GM12892 (cell line): ENCODE data around the gene STRN4.
"Not testable (repeated sequence)": the region's sequence is repeated elsewhere in the genome, so short reads cannot be mapped to it uniquely, and the experiment has no call there.

Source experiments
- DNase-seq: peaks from one replicate; pipeline ENCODE4 v3.0.0; 2011; ENCODE audit not compliant: insufficient read length
- FAIRE-seq: peaks from 2 replicates; lab custom pipeline; 2011; peaks lifted over from hg19 to GRCh38; lab: Jason Lieb, UNC
- POLR2A ChIP-seq: IDR thresholded peaks from 2 replicates; pipeline ENCODE4 v1.6.1; 2011; ENCODE audit warnings: low read depth, low read length, control low read depth
- POLR2AphosphoS5 ChIP-seq: IDR thresholded peaks from 2 replicates; pipeline ENCODE4 v1.6.1; 2011; ENCODE audit warnings: low read depth, low read length, control low read depth
- TAF1 ChIP-seq: IDR thresholded peaks from 2 replicates; pipeline ENCODE4 v1.6.1; 2011; ENCODE audit warnings: low read depth, mild to moderate bottlenecking, control low read depth, low read length, borderline replicate concordance

STRN4 gene

GRCh38 chr19:46719629-46720502, 26.4 kb downstream of the STRN4 start:
- DNase-seq (no peak), FAIRE-seq (no peak)
- TF ChIP-seq POLR2A (no peak), TAF1 (no peak), POLR2AphosphoS5 (no peak)

GRCh38 chr19:46718934-46719622, 27.2 kb downstream of the STRN4 start:
- DNase-seq (peak; percentile 74), FAIRE-seq (peak; percentile 96)
- no peak for TF ChIP-seq TAF1

GRCh38 chr19:46718157-46718933, 27.9 kb downstream of the STRN4 start:
- peak; percentile 60 for TF ChIP-seq POLR2A
- TF ChIP-seq TAF1 = peak; percentile 43; the same call in 1 of the 2 replicates
- peak; percentile 39; the same call in 1 of the 2 replicates for TF ChIP-seq POLR2AphosphoS5
- peak; percentile 71 for DNase-seq
- peak; percentile 97 for FAIRE-seq

- FAIRE-seq = no peak
- no peak for DNase-seq
- TF ChIP-seq POLR2A (no peak), POLR2AphosphoS5 (no peak; the same call in none of the 2 replicates), TAF1 (no peak)
Observed at GRCh38 chr19:46717716-46718143, 28.5 kb downstream of the STRN4 start.

- peak; percentile 92 for DNase-seq
- peak; percentile 92 for FAIRE-seq
- TF ChIP-seq POLR2A (0 out of 2 replicates have a peak, but pooled peaks have one; percentile 55), POLR2AphosphoS5 (peak; percentile 37), TAF1 (no peak)
Observed at GRCh38 chr19:46717034-46717715, 29.1 kb downstream of the STRN4 start, which contains the start of gene PRKD2. Gene PRKD2 (minus strand): TSS chr19:46717114. CDS start chr19:46716370, 744 bp downstream.

GRCh38 chr19:46716672-46717033, 29.6 kb downstream of the STRN4 start:
- DNase-seq (no peak), FAIRE-seq (no peak)
- no peak for TF ChIP-seq TAF1
- no peak for TF ChIP-seq POLR2A
- TF ChIP-seq POLR2AphosphoS5 = no peak

- no peak for DNase-seq
- no peak for TF ChIP-seq TAF1
- no peak for FAIRE-seq
Observed at GRCh38 chr19:46715975-46716671, 30.1 kb downstream of the STRN4 start.

GRCh38 chr19:46715620-46715974, 30.7 kb downstream of the STRN4 start:
- TF ChIP-seq POLR2A = no peak
- no peak; the same call in 1 of the 2 replicates for TF ChIP-seq TAF1
- no peak for TF ChIP-seq POLR2AphosphoS5
- DNase-seq (no peak), FAIRE-seq (peak; percentile 67)

GRCh38 chr19:46714444-46715106, 31.7 kb downstream of the STRN4 start:
- DNase-seq (peak; percentile 89), FAIRE-seq (no peak)
- no peak for TF ChIP-seq TAF1
- TF ChIP-seq POLR2A = no peak
- no peak for TF ChIP-seq POLR2AphosphoS5

- DNase-seq = peak; percentile 81
- peak; percentile 31; the same call in 1 of the 2 replicates for TF ChIP-seq POLR2A
- no peak for TF ChIP-seq POLR2AphosphoS5
- FAIRE-seq = peak; percentile 71
Observed at GRCh38 chr19:46713781-46714443, 32.3 kb downstream of the STRN4 start.

- not testable (repeated sequence) for FAIRE-seq, DNase-seq
Observed at GRCh38 chr19:46712768-46713338, 33.4 kb downstream of the STRN4 start.
